ENCODE results near the gene SLC35D2.

DNA sequence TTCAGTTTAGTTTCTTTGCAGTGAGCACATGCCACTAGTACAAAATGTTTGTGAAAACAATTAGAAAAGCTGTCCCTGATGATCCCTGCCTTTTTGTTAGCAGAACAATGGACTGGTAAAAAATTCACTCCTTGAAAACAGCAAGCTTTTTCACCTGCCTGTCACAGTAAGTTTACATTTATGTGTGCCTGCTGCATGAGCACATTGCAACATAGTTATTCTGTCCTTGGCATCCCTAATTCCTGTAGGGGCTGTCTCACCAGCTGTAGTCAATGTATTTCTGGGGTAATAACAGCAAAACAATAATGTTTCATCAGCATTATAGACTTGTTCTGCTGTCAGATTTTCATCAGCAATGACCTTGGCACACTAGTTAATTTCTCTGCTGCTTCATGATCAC is 46.2 kb upstream of the SLC35D2 start:
- TF ChIP-seq, protein P1, sequence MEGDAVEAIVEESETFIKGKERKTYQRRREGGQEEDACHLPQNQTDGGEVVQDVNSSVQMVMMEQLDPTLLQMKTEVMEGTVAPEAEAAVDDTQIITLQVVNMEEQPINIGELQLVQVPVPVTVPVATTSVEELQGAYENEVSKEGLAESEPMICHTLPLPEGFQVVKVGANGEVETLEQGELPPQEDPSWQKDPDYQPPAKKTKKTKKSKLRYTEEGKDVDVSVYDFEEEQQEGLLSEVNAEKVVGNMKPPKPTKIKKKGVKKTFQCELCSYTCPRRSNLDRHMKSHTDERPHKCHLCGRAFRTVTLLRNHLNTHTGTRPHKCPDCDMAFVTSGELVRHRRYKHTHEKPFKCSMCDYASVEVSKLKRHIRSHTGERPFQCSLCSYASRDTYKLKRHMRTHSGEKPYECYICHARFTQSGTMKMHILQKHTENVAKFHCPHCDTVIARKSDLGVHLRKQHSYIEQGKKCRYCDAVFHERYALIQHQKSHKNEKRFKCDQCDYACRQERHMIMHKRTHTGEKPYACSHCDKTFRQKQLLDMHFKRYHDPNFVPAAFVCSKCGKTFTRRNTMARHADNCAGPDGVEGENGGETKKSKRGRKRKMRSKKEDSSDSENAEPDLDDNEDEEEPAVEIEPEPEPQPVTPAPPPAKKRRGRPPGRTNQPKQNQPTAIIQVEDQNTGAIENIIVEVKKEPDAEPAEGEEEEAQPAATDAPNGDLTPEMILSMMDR (conservative IDR thresholded peaks at IDR 0.05 in 1 of 2, IDR thresholded peaks at IDR 0.05 in 1 of 2; ENCODE audit: low read depth in 1 of 2, low read length in 2 of 2): no peak
- no peak for TF ChIP-seq EZH2 (IDR thresholded peaks at IDR 0.05; ENCODE audit: low read length, missing control alignments)
